Stimulated activated CD8-positive, alpha-beta memory T cell treated with anti-CD3 and anti-CD28 coated beads, Interleukin-4, amount 100 ng/mL, for 48 hours (primary cell): ENCODE measurements around the gene BNIP3.

Source experiments
- DNase-seq: peaks from one replicate; pipeline ENCODE4 v3.0.0-alpha.2; 2020

The BNIP3 gene

DNA sequence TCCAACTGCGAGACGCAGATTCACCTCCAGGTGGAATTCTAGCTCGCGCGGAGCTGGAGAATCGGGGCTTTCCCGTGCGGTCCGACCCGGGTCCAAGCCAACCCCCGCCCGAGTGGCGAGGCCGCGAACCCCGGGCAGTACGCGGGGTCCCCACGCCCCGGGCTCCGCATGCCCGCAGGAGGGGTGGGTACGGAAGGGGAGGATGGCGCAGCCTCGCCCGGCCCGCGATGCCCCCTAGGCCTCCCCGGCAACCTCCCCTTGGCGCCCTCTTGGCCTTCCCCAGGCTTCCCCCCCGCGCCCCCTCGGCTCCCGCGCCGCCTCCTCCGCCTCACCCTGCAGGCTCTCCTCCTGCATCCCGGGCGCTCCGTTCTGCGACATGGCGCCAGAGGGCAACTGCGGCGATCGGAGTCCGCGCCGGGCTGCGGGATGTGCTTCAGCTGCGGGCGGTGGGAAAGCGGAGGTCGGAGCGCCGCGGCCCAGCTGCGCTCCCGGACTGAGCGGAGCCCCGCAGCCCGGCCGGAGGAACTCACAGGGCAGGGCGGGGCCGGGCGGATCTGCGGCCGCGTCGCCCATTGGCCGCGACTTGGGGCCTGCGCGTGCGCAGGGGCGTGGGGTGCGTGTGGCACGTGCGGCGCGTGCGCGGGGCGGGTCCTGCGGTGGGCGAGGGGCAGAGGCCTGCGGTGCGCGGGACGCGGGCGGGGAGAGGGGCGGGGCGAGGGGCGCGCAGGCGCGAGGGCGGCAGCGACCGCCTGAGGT lies at the start of gene BNIP3:
Gene BNIP3 (minus strand): TSS at position 495 of the 756 bp plus-strand sequence. CDS start 117 bp downstream, at position 378.
- DNase-seq: peak; percentile 96

DNA sequence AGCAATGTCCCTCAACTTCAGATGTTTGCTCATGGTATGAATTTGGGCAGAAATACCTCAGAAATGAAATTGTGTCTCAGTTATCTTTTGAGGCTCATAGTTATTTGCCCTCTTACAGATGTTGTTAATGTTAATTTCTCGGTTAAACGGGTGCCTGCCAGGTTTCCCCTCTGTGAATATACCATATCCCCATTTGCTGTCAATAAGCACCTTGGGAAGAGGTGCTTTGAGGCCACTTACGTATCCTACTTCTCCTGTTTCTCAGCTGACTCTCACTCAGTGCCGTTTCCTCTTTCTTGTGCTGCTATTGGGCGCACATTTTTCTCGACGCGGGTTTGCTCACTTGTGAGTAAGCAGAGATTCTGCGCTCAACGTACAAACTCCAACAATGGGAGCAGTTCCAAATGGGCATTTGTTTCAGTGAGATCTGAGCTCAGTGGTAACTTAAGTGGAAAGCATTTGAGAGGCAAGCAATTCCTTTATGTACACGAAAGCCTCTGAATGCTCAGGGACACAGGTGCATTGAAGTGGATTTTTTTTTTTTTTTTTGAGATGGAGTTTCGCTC lies 49.3 kb upstream of the BNIP3 start:
- no peak for DNase-seq

DNA sequence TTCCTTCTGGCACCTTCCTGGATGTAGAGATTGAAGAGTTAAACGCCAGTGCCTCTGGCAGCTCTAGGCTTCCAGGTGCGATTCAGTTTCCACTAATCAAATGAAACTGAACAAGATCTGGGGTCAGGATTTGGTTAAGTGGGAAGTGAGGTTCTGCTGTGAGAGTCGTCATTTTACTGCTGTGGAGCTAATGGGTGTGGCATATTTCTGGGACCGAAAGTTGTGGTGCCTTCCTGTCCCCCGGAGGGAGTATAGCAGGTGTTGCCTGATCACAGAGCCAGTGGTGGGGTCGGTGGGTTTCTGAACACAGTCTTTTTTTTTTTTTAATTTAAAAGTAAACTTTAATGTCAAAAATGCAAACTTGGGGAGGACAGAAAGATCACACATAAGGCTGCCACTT lies 47.0 kb upstream of the BNIP3 start:
- DNase-seq: no peak

- DNase-seq: no peak
Observed at GRCh38 chr10:132027423-132027983, 45.8 kb upstream of the BNIP3 start.

GRCh38 chr10:132023092-132023811 lies 41.5 kb upstream of the BNIP3 start:
- peak; percentile 90 for DNase-seq

DNA sequence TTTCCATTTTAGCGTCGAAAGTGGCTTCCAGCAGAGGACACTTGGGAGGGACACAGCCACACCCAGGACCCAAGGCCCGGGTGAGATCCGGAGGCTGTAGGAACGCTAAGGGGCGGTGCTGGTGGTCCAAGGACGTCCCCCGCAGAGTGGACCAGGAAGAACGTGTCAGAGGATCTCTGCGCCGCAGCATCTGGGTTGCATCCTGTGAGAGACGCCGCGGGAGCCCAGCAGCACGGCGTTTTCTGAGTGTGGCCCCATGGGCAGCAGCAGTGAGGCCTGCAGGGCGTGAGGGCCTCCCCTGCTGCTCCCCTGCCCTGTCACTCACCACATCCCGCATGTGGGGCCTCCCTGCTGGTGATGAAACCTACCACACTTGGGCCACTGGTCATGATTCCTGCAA lies 40.5 kb upstream of the BNIP3 start:
- no peak for DNase-seq

DNA sequence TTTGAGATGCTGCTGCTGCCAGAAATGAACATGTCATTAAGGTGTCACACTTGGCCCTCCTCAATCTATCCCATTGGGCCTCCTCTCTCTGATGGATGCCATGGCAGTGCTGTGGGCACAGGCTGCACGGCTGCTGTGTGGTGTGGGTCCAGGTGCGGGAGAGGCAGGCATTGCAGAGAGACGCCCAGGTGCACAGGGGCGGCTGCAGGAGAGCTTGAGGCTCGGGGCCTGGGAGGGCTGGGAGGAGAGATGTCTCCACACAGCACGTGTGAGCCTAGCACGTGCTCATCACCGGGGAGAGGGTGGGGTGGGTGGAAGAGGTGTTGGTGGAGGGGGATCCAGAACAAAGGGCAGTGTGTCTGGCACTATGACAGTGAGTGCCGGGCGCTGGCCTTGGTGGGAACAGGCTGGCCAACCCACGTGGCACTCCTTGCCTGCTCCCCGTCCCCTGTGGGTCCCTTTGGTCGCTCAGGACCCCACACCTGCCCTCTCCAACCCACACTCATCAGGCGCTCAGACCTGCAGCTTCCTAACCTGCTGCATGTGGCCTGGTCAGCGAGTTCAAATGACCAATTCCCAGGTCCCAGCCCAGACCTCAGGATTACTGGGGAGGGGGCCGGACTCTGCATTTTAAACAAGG lies 39.9 kb upstream of the BNIP3 start:
- no peak for DNase-seq

DNA sequence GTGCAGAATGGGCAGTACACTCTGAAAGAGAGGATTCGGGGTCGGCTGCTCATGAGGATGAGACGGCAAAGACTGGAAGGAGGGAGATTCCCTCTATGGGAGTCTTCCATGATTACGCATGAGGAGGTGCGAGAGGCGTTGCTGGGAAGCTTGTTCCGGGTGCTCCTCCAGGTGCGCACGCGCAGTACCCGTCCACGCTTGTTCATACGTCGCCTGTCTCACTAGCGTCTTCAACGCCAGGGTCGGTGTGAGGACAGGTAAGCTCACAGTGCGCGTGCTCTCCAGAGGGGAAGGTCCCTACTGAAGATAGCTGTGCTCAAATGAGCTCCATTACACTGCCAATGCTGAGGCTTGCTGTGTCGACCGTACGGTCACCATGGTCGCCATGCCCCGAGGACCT lies 39.3 kb upstream of the BNIP3 start:
- DNase-seq: no peak

- no peak for DNase-seq
Observed at GRCh38 chr10:132020456-132020855, 38.7 kb upstream of the BNIP3 start.

DNA sequence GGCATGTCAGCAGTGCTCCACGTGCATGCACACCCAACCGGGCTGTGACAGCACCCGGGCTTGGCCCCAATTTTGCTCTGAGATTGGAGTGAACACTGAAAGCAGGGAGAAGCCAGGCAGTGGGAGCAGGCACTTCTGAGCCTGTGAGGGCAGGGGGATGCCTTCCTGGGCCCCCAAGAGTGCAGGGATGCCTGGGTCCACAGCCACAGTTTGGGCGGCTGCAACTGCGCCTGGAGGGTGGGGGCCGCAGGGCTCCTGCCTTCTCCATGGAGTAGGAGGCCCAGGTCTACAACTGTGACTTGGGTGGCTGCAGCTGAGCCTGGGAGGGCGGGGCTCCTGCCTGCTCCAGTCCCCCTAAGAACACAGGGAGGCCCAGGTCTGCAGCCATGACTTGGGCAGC lies 37.6 kb upstream of the BNIP3 start:
- no peak for DNase-seq

GRCh38 chr10:132018446-132018845 lies 36.7 kb upstream of the BNIP3 start:
- DNase-seq: no peak

DNA sequence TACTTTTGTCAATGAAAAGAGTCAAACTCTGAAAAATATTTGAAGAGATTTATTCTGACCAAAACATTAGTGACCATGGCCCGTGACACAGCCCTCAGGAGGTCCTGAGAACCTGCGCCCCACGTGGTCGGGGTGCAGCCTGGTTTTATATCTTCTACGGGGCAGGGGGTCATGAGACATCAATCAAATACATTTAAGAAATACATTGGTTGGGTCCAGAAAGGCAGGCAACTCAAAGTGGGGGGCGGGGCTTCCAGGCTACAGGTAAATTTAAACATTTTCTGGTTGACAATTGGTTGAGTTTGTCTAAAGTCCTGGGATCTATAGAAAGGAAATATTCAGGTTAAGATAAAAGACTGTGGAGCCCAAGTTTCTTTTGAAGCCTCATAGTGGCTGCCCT lies 34.8 kb upstream of the BNIP3 start:
- DNase-seq: no peak

GRCh38 chr10:132011445-132011844 lies 29.7 kb upstream of the BNIP3 start:
- no peak for DNase-seq

DNA sequence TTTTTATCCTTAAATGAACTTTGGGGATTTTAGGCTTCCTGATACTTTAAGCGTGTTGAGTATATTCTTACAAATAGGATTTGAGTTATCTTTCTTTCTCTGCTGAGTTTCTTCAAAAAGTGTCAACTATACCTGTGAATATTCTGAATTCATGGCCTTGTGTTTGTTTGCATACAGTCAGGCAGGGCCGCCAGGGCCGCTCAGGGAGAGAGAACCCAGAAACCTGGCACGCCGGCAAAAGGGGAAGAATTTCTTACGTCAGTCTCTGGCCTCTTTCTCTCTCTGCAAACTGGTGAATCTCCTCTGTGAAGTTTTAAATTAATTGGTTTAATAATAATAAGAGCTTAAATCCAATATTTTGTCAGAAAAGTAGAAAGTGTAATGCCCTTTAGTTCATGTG lies 29.3 kb upstream of the BNIP3 start:
- DNase-seq: no peak

- no peak for DNase-seq
Observed at GRCh38 chr10:132010483-132010882, 28.8 kb upstream of the BNIP3 start.

GRCh38 chr10:132009575-132009974 lies 27.9 kb upstream of the BNIP3 start:
- no peak for DNase-seq

GRCh38 chr10:132007681-132008080 lies 26.0 kb upstream of the BNIP3 start:
- no peak for DNase-seq

- no peak for DNase-seq
Observed at GRCh38 chr10:132006966-132007365, 25.2 kb upstream of the BNIP3 start.

GRCh38 chr10:132005147-132005546 lies 23.4 kb upstream of the BNIP3 start:
- no peak for DNase-seq

DNA sequence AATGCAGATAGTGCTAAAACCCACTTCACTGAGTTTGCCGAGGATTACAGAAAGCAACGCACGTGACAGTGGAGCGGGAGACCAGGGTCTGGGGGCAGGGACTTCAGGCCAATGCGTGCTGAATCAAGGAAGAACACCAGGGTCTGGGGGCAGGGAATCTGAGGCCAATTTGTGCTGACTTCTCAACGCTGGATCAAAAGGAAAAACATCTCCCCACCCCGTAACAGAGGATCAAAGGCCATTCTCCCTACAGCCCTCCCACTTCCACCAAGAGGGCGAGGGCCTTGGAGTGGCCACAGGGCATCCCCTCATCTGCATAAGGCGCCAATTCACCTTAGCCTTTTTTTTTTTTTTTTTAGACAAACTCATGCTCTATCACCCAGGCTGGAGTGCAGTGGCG lies 22.3 kb upstream of the BNIP3 start:
- no peak for DNase-seq

DNA sequence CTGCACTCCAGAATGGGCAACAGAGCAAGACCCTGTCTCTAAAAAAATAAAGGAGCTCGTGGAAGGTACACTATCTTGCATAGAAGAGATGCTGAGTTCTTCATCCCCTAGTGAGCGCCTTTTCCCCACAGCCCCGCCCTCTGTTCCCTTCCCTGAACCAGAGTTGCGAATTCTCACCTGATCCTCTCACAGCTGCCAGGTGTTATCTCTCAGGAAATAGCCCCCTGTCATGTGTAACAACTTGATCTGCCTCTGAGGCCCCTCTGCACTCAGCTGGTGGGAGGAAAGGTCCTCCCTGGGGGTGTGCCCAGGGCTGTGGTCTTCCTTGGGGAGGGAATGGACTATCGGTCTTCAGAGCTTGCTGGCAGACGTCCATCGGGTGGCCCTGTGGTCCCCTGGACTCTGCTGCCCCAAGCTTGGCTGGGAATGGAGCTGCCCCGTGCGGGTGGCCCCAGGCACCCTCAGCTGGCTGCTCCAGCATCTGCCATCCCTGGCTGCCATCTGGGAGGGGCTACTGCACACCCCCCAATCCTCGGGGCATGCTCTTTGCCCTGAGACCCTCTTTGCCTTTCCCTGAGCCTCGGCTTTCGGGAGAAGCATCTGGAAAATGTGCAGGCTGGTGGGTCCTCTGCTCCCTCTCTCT lies 21.7 kb upstream of the BNIP3 start:
- no peak for DNase-seq

GRCh38 chr10:132002004-132002403 lies 20.3 kb upstream of the BNIP3 start:
- DNase-seq: no peak
